A549 (cell line): ENCODE data around the gene TTLL9. TPM values are rescaled to one million over a fixed set of nuclear protein-coding genes. Genes with fewer than 3 reads are reported as not detected.
A peak's percentile ranks its signal among the peaks of the same experiment; 100 is the strongest.

Experiments used
- ATAC-seq, 2 experiments: fragments of 200-7000 bp in 1 of 2; fragments of >200 bp in 1 of 2; cut with Nextera tagmentation in 1 of 2; cut with Tn5 transposase in 1 of 2; 3 replicates each; pipeline versions ENCODE4 v1.8.0 to v1.9.1; 2018 to 2020; ENCODE audit warnings: mild to moderate bottlenecking in 1 of 2, moderate library complexity in 1 of 2
- CTCF ChIA-PET: fragments of 300-600 bp; sonication (Branson Sonifier 250); formaldehyde crosslinking; extraction: SDS; loops from one replicate; lab custom pipeline; 2021; ENCODE audit warnings: antibody characterized with exemption, inconsistent platforms; lab: Yijun Ruan, JAX
- POLR2A ChIA-PET: fragments of 350-600 bp; formaldehyde crosslinking; extraction: SDS; loops from one replicate; lab custom pipeline; 2021; ENCODE audit warnings: antibody characterized with exemption, inconsistent platforms; lab: Yijun Ruan, JAX
- DNase-seq, 2 experiments: peaks; one replicate each; pipeline versions ENCODE4 v3.0.0 to v3.0.0-alpha.2; 2011 to 2016; ENCODE audit warnings: low read depth in 1 of 2, low spot score in 1 of 2
- FAIRE-seq: peaks from 2 replicates; lab custom pipeline; 2011; peaks lifted over from hg19 to GRCh38; lab: Jason Lieb, UNC
- H3K27ac ChIP-seq, 2 experiments: fragments of >200 bp; sonication (Bioruptor Twin); formaldehyde crosslinking; 3 replicates each; pipeline ENCODE4 v1.5.1; 2016 to 2017
- H3K4me1 ChIP-seq: fragments of >200 bp; sonication (Bioruptor Twin); formaldehyde crosslinking; 3 replicates; pipeline ENCODE4 v1.6.1; 2016
- H3K4me2 ChIP-seq: fragments of >200 bp; sonication (Bioruptor Twin); formaldehyde crosslinking; 3 replicates; pipeline ENCODE4 v1.6.1; 2016
- H3K4me3 ChIP-seq: fragments of >200 bp; sonication (Bioruptor Twin); formaldehyde crosslinking; 3 replicates; pipeline ENCODE4 v1.5.1; 2016
- H3K9me3 ChIP-seq: fragments of >200 bp; sonication (Bioruptor Twin); formaldehyde crosslinking; 3 replicates; pipeline ENCODE4 v1.6.1; 2016
- CBX8 ChIP-seq: fragments of 200-600 bp; sonication (generic); IDR thresholded peaks from 2 replicates; pipeline ENCODE4 v1.6.1; 2016
- CHD4 ChIP-seq: fragments of 200-600 bp; sonication (generic); IDR thresholded peaks from 2 replicates; pipeline ENCODE4 v1.6.1; 2016; ENCODE audit warnings: antibody characterized with exemption, mild to moderate bottlenecking, borderline replicate concordance
- EHMT2 ChIP-seq: fragments of 200-600 bp; sonication (generic); IDR thresholded peaks from 2 replicates; pipeline ENCODE4 v1.6.1; 2016; ENCODE audit warnings: antibody characterized with exemption, low read depth, mild to moderate bottlenecking, moderate library complexity
- KDM1A ChIP-seq: fragments of 200-600 bp; sonication (generic); IDR thresholded peaks from 2 replicates; pipeline ENCODE4 v1.6.1; 2016; ENCODE audit warnings: low read depth, mild to moderate bottlenecking
- RAD21 ChIP-seq, 2 experiments: fragments of >200 bp in 1 of 2; sonication (Bioruptor Twin) in 1 of 2; formaldehyde crosslinking in 1 of 2; IDR thresholded peaks in 1 of 2; conservative IDR thresholded peaks in 1 of 2; 2 replicates in 1 of 2; 3 replicates in 1 of 2; pipeline ENCODE4 v1.6.1; 2012 to 2018; ENCODE audit warnings: inconsistent platforms in 1 of 2
- RARB ChIP-seq: fragments of 250-450 bp; sonication (Bioruptor Pico); IDR thresholded peaks from 2 replicates; pipeline ENCODE4 v1.8.0; 2021; ENCODE audit warnings: mild to moderate bottlenecking, moderate library complexity
- SMC3 ChIP-seq: fragments of >200 bp; sonication (Bioruptor Twin); formaldehyde crosslinking; IDR thresholded peaks from 3 replicates; pipeline ENCODE4 v1.6.1; 2018; ENCODE audit warnings: inconsistent platforms
- WGBS: methylation state at CpG from one replicate; pipeline ENCODE4 v1.1.6; 2017; ENCODE audit errors: missing lambda C conversion rate; 5-methylcytosine and 5-hydroxymethylcytosine counted together
- polyA plus RNA-seq, 4 experiments: library from polyadenylated mRNA; depleted of rRNA in 3 of 4; stranded (reverse); fragments of >200 nt; fragmentation: RNase III in 1 of 4; extraction: RNeasy Plus Mini Kit Qiagen cat#74134 plus additional on column Dnase treatment in 1 of 4; gene quantifications; 2 replicates in 3 of 4; 3 replicates in 1 of 4; pipeline ENCODE4 v1.2.3, GENCODE V29; 2011 to 2017
- TF ChIP-seq, protein P1 (sequence below): IDR thresholded peaks from 2 replicates; pipeline ENCODE4 v1.6.1; 2012
- TF ChIP-seq, protein P2 (sequence below): fragments of >200 bp; sonication (Bioruptor Twin); formaldehyde crosslinking; IDR thresholded peaks from 3 replicates; pipeline ENCODE4 v1.5.1; 2016

The TTLL9 gene
- polyA plus RNA-seq, 2 of the 4 experiments (the other 2 are of a cell fraction): 0.06 to 0.15 TPM

DNA sequence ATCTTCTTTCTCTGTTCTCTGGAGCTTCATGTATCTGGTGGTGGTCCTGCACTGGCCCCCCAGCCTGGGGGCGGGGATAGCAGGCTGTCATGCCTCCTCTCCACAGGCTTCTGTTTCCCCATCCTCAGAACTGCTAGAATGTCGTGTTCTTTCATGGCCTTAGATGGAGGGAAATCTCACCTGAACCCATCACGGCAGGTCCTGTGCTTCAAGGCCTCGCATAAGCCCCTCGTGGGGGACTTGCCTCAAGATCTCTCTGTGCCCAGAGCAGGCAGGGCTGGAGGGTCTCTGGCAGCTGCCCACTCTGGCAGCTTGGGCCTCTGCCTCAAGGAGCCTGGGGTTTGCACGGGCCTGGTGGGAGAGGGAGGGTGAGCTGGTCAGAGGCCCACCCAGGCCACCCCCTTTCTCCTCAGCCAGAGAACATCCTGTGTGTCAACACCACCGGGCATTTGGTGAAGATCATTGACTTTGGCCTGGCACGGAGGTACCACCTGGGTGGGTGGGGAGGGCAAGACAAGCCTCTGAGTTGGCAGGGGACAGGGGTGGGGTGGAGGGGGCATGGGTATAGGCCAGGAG lies 39.9 kb upstream of the TTLL9 start:
- 88% methylated on average over 6 of the region's 8 CpGs for WGBS
- no peak overlapping the region for H3K4me2 ChIP-seq
- H3K4me1 ChIP-seq: peaks cover 13% of the 10 kb centered on the region
- no peak overlapping the region for H3K4me3 ChIP-seq
- no peak for DNase-seq
- no peak for TF ChIP-seq RARB (CRISPR knock-in tag)
- ChIA-PET POLR2A (no interaction called here), CTCF (interaction anchor here (0.8 to 10.8 kb wide), 9 partner anchors 8 to 200 kb away, joined by 3 to 133 read pairs (median 4); partner anchors contain the start of gene FOXS1)
- no peaks in the 10 kb centered on the region for H3K9me3 ChIP-seq
- FAIRE-seq: no peak
- no peak overlapping the region; a peak in 1 of 6 replicates for H3K27ac ChIP-seq
- ATAC-seq: no peak

DNA sequence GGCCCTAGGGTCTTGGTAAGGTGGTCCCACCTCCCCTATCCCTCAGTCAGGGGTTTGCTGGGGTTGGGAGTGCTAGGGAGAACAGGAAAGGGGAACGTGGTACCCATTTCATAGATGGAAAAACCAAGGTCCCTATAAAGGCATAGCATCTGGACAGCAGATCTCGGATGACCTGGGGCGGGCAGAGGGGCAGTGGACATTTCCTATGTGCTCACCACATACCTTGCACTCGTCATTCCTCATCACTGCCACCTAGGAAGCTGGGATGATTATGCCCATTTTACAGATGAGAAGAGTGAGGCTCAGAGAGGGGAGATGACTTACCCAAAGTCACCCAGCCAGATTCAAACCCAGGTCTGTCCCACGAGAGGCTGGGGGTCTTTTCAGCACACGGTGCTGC lies 39.2 kb upstream of the TTLL9 start:
- DNase-seq (no peak), FAIRE-seq (no peak), ATAC-seq (no peak)
- POLR2A ChIA-PET: no interaction called here
- TF ChIP-seq, protein P1, sequence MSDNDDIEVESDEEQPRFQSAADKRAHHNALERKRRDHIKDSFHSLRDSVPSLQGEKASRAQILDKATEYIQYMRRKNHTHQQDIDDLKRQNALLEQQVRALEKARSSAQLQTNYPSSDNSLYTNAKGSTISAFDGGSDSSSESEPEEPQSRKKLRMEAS: no peak
- TF ChIP-seq KDM1A: peak; percentile 57; the same call in 1 of the 2 replicates
- Histone ChIP-seq H3K4me3 (no peak overlapping the region), H3K27ac (peak overlapping the region in 1 of 2 experiments; percentile 7; a peak in 1 of 6 replicates), H3K4me2 (no peak overlapping the region), H3K9me3 (no peaks in the 10 kb centered on the region), H3K4me1 (peaks cover 20% of the 10 kb centered on the region)
- 72% methylated on average over 6 of the region's 6 CpGs for WGBS
- CTCF ChIA-PET: interaction anchor here (1.1 to 10.8 kb wide), 7 partner anchors 9 to 200 kb away, joined by 3 to 133 read pairs (median 25); partner anchors contain the start of gene FOXS1

GRCh38 chr20:31831771-31832306 lies 38.6 kb upstream of the TTLL9 start:
- POLR2A ChIA-PET: no interaction called here
- no peaks in the 10 kb centered on the region for H3K9me3 ChIP-seq
- 0 out of 6 replicates have a peak overlapping the region, but pooled peaks of 1 of the 2 experiments have one; percentile 14 for H3K27ac ChIP-seq
- DNase-seq: no peak
- TF ChIP-seq CBX8 (no peak), EHMT2 (no peak)
- FAIRE-seq: no peak
- no peak for ATAC-seq
- peaks cover 26% of the 10 kb centered on the region for H3K4me1 ChIP-seq
- WGBS: 87% methylated on average over 15 of the region's 17 CpGs
- CTCF ChIA-PET: interaction anchor here (1.0 to 10.8 kb wide), 8 partner anchors 9 to 199 kb away, joined by 3 to 133 read pairs (median 14); partner anchors contain the start of gene FOXS1
- H3K4me3 ChIP-seq: no peak overlapping the region
- H3K4me2 ChIP-seq: no peak overlapping the region

DNA sequence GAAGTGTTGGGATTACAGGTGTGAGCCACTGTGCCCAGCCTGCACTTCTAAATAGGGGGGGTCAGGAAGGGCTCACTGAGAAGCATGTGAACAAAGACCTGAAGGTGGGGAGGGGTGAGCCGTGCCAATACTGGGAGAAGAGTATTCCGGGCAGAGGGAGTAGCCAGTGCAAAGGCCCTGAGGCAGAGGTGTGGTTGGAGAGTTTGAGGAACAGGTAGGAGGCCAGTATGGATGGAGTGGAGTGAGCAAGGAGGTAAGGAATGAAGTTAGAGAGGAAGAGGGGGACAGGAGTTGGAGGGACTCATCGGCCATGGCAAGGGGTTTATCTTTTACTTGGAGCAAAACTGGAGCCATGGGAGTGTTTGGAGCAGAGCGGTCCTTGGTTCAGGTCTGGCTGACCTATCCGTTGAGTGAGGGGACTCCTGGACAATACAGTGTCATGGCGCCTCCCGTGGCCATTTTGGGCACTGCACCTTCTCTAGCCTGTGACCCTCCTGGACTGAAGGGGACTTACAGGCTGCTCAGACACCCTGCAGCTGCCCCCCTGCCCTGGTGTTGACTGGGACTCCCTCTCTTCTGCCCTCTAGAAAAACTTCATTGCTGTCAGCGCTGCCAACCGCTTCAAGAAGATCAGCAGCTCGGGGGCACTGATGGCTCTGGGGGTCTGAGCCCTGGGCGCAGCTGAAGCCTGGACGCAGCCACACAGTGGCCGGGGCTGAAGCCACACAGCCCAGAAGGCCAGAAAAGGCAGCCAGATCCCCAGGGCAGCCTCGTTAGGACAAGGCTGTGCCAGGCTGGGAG lies 37.1 kb upstream of the TTLL9 start:
- FAIRE-seq: no peak

More for the DNA sequence above, 37.1 kb upstream of the TTLL9 start:
- H3K4me1 ChIP-seq: peaks cover 41% of the 10 kb centered on the region
- no peaks in the 10 kb centered on the region for H3K9me3 ChIP-seq
- H3K4me3 ChIP-seq: no peak overlapping the region
- no peak overlapping the region for H3K4me2 ChIP-seq
- ChIA-PET CTCF (interaction anchor here (0.7 to 14.7 kb wide), 19 partner anchors 9 to 258 kb away, joined by 3 to 145 read pairs (median 4); partner anchors contain the start of gene FOXS1), POLR2A (no interaction called here)
- WGBS: 49% methylated on average over 13 of the region's 14 CpGs
- TF ChIP-seq CHD4 (no peak), SMC3 (0 out of 3 replicates have a peak, but pooled peaks have one; percentile 7), RAD21 (conservative IDR thresholded peaks at IDR 0.05 in 1 of 2, IDR thresholded peaks at IDR 0.05 in 1 of 2) (peak; percentile 32 to 55; a peak in 4 of 5 replicates)
- TF ChIP-seq, protein P2, sequence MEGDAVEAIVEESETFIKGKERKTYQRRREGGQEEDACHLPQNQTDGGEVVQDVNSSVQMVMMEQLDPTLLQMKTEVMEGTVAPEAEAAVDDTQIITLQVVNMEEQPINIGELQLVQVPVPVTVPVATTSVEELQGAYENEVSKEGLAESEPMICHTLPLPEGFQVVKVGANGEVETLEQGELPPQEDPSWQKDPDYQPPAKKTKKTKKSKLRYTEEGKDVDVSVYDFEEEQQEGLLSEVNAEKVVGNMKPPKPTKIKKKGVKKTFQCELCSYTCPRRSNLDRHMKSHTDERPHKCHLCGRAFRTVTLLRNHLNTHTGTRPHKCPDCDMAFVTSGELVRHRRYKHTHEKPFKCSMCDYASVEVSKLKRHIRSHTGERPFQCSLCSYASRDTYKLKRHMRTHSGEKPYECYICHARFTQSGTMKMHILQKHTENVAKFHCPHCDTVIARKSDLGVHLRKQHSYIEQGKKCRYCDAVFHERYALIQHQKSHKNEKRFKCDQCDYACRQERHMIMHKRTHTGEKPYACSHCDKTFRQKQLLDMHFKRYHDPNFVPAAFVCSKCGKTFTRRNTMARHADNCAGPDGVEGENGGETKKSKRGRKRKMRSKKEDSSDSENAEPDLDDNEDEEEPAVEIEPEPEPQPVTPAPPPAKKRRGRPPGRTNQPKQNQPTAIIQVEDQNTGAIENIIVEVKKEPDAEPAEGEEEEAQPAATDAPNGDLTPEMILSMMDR: peak; percentile 65
- H3K27ac ChIP-seq: peak overlapping the region; percentile 84 to 86; a peak in 5 of 6 replicates
- peak; percentile 68 to 90 for DNase-seq
- peak; percentile 44 to 77; a peak in 3 of 6 replicates for ATAC-seq
